ENCODE data around the gene RARRES1. TPM values are rescaled to one million over a fixed set of nuclear protein-coding genes. Genes with fewer than 3 reads are reported as not detected.
"Not testable (repeated sequence)": the region's sequence is repeated elsewhere in the genome, so short reads cannot be mapped to it uniquely, and the experiment has no call there.

RARRES1 gene
- total RNA-seq, 1 donor from 2014 or later, result 1.4 TPM

DNA sequence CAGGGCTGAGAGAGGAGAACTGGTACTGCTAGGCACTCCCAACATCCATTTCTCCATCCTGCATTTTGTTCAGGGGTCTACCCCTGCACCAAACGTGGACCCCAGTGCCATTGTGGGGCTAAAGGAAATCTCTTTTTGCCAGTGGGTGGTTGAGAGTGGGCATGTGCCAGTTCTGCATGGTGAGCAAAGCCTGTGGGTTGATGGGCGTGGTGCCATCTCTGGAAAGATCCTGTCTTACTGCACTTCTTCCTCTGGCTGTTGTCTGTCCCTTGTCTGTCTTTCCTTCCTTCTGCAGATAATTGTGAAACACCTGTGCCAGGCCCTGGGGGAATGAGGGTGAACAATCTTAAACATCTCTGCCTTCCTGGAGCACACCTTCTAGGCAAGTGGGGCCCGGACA, 1.4 kb upstream of the RARRES1 start:
- DNase-seq, result no peak

DNA sequence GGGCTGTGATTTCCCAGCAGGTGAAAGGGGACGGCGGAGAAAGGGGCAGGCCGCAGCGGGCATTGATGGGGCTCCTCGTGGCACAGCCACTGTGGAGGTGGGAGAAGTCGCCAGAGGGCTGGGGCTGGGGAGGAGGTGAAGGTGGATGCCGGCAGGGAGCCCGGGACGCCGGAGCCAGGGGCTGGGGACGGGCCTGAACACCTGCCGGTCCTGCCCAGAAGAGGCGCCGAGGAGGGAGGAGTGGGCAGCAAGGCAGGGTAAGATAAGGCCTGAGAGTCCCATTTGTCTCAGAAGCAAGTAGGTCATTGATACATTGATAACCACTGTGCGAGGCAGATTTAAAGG, 571 bp upstream of the RARRES1 start:
- DNase-seq, result no peak

DNA sequence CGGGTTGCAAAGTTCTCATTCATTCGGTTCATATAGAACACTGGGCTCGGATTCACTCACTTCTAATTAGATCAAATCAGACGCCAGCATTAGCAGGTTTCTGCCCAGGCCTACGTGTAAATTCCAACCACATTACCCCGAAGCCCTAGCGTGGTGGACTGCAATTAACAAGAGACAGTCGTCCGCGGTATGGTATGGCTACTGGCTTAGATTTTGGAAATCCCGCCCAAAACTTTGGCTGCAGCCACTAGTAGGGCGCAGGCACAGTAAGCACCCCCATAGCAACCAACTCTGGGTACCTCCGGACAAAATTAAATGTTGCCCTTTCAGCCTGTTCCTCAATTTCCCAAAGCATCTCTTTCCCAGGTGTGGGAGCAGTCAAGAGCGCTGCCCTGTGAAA, 771 bp downstream of the RARRES1 start:
- no peak for DNase-seq

DNA sequence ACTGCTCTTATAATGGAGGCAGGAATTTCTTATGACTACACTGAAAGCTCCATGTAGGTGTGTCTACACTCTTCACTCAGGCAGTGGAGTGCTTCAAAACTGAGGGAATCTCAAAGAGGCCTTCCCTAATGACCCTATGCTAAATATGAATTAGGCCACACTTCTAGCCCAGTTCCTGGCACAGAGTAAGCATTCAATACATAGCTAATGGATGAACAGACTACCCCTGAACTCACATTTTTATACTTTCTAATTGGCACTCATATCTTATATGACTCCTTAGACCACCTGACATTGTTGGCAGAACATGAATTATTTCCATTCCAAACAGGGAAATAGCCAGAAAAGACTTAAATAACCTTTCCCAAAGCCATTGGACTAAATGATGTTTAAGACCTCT, 3.4 kb downstream of the RARRES1 start:
- DNase-seq, result no peak

DNA sequence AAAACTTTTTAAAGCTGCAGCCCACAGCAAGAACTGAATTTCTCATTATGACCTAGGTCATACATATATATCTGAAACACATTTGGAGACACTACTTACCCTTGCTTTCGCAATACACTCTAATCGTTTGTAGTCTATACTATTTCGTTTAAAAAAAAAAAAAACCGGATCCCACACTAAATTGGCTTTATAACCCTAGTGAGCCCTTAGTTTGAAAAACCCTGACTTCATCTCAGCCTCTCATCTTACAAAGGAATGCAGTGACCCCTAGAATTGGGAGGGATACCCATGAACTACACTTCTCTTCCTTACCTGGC, 4.2 kb downstream of the RARRES1 start:
- DNase-seq, result no peak

DNA sequence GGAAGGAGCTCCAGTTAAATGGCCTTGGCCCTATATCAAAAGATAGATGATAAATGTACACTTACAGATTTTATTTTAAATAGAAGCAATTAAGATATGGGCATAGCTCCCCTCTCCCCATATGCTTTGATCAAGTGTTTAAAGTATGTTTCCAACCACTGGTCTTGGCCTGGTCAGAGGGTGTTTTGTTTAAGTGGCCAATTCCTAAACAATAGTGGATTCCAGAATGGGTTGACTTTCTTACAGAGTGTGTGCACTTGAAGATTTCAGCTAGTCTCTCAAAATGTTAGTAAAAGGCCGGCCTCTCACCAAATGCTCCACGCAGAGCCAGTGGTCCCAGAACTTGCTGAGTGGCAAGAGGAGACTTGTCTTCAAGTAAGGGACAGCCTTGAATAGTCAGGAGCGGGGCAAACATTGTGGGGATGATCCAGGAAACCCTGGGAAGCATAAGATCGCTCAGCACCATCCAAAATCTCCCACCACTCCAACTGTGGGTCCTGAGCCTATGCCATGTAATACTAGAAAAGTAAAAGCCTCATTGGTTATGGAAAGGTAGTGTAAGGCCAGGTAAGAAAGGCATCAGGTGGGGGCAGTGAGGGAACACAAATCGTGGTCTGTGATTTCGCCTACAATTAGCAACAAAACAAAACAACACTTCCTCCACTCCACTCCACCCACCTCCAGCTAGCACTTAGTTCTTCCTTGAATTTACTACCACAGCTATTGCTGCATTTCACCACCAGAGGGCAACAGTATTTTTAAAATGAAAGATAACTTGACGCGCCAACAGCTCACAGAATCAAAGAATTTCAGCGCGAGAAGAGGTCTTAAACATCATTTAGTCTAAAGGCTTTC, 4.8 kb downstream of the RARRES1 start:
- no peak for DNase-seq

DNA sequence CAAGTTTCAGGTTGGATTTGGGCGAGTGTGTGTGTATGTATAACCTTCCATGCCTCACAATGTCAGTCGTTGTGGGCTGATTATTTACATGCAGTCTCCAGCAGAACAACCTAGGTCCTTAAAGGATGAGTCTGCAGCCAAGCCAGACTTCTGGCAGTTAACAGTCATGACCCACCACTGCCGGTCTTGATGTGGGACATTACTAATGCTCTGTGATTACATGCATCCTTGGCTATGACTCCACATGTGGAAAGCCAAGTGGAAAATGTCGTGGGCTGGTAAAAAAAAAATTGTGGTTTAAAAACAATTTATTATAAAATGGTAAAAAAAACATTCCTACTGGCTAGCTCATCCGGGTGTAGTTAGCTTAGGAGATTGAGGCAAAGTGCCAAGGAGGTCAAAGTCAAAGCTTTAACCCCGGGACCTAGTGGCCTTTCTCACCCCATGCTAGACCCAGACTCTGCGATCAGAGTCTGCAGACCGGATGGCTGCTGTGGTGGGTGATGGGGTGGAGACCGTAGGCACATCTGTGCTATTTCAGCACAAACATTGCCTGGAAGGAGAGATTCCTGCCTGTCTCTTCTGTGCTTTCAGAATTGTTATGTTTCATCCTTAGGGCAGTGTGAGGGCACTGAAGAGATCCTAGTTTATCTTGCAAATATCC, 6.8 kb downstream of the RARRES1 start:
- DNase-seq, result no peak

DNA sequence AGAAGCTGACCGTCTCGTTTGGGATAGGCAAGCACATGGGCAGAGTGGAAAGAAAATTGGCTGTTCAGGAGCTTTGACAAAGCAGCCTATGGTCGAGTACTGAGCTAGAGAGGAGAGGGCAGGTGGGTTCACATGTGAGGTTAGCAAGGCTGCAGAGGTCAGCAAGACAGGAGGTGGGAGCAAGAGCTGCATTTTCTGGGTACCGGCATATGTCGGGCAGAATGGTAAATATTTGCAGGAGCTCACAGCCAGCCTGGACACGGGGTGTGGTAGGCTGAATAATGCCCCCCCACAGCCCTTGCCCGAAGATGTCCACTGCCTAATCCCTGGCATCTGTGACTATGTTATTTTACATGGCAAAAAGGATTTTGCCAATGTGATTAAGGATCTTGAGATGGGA, 8.3 kb downstream of the RARRES1 start:
- DNase-seq, result no peak

DNA sequence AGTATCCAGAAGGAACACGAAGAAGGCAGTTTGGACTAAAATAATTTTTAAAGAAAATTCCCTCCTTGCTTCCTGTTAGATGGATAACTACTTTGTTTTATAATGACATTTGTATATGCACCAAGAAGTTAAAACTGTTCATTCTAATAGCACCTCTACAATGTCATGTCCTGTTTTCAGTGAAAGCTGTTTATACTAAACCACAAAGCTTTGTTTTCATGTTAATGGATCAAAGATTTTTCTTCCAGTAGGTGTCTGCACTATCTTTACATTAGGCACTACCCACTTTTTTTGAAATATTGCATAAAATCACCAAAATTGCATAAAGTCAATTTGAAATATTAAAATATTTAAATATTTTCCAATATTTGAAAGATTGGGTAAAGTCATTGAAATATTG, 10.1 kb downstream of the RARRES1 start:
- DNase-seq, result no peak

DNA sequence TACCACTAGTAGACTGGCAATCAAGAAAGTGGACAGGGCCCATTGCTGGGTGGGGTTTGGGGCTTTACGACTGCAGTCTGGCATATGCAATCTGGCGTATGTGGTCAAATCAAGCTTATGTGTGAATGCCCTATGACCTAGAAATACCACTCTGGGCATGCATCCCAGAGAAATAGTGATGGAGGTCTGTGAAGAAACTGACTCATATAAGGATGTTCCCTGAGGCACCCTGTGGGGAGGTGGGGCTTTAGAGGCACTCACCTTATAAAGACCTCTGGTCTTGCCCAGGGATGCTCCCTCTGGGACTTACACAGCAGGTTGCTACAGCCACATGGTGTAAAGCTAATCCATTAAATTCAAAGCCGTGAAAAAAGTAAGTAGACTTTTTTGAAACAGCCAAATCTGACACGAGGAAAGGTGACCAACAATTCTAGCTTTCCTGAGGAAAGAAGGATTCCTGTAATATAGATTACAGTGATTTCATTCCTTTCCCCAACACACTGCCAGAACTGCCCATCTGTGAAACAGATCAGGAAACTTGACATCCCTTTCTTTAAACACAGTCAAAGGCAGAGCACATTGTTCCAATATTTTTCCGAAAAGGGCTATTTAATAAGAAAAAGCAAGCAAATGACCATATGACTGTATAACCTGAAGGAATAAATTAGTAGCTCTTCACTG, 13.6 kb downstream of the RARRES1 start:
- no peak for DNase-seq

DNA sequence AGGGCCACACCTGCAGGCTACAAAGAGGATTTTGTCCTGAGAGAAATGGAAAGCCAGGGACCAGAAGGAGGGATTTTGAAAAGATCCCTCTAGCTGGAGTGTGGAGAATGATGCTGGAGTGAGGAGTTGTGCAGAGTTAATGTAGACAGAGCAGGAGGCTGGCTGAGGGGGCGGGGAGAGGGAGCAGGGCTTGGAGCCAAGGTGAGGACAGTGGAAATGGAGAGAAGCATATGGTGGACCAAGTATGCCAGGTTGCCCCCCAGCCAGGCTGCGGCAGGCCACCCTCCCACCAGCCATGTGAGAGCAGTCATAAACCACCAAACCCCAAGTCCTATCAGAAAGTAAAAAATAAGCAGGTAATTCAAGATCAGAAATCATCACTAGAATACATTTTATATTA, 14.7 kb downstream of the RARRES1 start:
- no peak for DNase-seq

DNA sequence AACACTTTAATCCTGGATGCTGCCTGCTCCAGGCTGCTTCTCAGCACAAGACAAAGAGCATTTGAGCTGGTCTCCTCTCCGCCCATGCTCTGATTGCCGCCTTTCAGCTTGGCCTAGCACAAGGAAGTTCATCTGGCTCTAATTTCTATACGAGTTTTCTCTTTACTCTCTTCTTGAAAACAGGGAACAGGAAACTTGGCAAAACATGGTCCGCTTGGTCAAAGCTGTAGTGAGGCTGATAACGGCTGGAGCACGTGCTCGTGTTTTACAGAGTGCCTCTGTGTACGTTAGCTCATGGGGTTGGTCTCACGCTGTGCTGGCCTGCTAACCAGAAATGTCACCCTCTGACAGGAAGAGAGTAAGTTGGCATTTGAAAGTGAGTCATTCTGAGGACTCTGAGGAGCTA, 19.2 kb downstream of the RARRES1 start:
- DNase-seq, result no peak

DNA sequence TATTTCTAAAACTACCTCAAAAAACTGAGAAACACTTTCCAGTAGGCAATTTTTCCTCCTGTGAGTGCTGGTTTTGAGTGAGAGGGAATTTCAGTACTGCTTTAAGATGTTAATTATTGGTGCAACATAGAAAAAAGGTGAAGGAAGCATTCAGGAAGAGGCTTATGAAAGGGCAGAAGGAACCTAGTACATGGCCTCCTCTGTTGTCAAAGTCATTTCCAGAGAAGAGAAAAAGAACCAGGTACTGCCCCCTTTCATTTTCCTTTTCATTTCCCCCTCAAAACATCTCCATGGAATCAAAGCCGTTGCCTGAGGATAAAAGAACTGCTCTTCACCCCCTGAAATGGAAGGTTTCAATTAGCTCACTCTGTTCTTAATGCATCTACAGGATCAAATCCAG, 19.8 kb downstream of the RARRES1 start:
- no peak for DNase-seq

DNA sequence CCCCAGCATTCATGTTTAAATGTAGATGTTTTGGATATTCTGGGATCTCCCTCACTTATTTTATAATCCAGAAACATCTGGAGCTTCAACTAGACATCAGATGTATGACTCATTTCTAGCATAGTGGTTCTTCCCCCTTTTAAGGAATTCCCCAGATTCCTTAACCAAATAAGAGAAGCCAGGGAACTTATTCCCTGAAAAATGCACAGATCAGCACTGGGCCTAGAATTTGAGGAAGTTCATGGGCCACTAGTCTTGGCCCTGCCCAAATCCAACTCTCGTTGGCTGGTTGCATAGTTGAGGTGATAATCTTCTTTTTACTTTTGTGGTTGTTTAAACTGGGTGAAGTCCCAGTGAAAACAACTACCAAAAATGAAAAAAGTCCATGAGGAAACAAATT, 20.4 kb downstream of the RARRES1 start:
- DNase-seq, result no peak

DNA sequence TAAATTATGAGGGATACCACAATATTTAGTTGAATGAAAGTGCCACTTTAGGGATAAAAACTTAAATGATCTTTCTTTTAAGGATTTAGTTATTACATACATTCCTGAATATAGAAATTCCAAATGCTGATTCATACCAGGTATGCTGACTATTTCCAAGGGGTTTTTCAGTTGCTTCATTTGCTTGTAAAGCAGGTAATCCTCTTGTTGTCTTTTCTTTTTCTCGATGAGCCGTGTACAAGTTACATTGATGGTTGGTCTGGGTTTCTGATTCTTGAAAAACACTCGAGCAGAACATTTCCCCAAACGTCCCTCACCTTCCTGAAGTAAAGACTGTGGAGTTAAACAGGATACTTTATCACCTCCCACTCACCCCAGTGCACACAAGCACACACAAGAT, 21.7 kb downstream of the RARRES1 start:
- DNase-seq, result no peak

DNA sequence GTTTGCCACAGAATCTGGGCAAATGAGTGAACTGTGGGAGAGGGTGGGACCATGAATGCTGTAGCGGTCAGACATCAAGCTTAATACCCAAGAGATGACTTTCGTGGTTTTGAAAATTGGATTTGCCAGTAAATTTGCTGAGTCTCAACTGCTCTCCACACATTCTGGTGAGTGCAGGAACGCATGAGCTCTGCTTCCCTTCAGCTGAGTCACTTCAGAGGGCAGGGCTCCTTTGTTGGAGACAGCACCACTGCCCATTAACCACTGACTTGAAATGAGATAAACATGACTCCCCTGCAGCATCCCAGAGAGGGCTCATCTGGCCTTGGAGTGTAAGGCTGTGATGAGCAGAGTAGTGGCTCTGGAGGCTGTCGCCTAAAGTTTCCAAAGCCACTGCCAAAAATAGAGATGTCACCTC, 22.6 kb downstream of the RARRES1 start:
- no peak for DNase-seq

DNA sequence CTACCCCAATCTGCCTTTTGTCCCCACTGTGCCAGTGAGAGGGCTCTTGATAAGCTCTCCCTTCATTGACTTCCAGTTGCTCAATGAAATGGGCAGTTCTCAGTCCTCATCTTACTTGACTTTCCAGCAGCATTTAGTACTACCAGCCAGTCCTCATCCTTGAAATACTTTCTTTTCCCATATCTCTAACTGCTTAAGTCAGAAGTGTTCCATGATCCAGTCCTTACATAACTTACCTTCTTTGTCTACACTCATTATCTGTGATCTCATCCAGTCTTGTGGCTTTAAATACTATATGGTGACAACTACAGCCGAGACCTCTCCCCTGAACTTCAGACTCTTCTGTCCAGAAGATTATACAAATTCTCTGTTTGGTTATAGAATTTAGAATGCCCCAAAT, 28.7 kb downstream of the RARRES1 start:
- no peak for DNase-seq

DNA sequence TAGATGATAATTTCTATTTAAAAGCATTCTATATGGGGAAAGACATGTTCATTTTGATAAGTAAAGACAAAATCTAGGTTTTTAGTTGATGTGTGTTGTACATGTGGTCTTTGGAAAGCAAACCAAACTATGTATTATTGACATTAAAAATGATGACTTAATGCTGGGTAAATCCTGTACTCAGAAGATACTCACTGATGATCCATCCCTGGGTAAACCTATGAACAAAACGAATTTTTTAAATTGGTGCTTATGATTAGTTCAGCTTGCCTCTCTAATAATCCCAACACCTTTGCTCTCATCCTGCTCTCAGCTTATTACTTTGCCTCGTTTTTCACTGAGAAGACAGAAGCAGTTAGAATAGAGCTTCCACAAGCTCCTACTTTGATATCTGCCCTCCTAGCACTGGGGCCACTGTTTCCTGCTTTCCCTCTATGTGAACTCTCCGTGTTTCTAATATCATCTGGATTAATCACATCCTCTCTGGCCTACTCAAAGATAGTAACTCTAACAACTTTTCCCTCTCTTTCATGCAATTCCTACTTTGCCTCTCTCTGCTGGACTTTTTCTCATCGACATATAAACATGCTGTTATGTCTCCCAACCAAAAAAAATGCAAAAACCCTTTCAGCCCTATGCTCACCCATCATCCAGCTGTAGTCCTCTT, 29.3 kb downstream of the RARRES1 start:
- DNase-seq, result no peak

DNA sequence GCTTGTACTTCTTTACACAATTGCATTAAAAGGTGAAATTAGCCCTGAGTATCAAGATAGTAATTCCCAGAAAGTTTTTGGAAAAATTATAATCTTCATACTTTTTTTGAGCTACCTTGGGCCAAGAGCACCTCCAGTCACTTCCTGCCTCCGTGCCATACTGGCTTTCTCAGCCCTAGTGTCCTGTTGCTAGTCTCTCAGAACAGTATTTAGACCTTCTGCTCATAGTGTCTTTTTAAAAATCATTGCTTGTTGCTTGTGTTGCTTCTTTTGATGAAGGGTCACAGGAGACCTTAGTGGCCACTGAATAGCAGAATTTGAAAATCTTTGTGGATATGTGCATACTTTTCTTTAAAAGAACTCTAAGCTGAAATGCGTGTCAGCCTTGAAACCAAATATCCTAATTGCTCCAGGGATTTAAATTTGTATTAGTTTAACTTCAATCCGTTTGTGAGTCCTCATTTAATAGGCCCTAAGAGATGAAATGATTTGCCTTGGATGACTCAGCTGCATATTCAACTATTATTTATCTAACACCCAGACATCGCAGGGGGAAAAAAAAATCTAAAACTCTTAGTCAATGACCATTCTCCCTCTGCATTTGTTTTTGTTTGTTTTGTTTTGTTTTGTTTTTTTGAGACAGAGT, 30.7 kb downstream of the RARRES1 start:
- DNase-seq, result no peak

DNA sequence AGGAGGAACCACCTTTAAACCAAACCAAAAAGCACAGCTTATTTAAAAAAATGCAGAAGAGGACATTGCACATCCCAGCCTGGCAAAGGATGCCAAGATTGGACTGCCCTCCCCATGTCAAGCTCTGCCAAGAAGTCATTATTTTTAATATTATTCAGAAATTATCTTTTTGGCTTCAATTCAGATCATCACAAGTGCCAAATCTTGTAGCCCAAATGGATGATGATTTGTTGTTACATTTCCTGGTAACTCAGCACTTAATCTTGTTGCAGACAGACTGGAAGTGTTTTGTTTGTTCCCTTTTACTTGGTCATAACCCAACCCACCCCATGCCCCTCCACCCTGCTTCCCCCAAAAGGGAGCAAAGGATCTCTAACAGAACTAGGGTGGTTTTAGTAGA, 31.7 kb downstream of the RARRES1 start:
- no peak for DNase-seq

DNA sequence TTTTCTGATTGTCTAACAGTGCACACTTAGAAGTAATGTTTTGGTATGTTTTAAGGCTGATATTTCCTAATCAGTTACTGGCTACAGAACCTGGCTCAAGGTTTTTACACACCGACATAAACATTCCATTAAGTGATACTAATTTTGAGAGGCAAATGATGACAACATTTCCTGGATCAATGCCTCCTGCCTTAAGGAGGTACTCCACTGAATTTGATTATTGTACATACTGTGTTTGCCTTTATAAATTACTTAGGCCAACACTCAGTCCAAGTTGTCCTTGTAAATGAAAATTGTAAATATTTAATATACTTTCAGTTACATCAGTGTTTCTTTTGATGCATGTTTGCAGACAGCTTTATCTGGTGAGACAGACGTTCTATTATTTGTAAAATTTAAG, 35.6 kb downstream of the RARRES1 start:
- no peak for DNase-seq

DNA sequence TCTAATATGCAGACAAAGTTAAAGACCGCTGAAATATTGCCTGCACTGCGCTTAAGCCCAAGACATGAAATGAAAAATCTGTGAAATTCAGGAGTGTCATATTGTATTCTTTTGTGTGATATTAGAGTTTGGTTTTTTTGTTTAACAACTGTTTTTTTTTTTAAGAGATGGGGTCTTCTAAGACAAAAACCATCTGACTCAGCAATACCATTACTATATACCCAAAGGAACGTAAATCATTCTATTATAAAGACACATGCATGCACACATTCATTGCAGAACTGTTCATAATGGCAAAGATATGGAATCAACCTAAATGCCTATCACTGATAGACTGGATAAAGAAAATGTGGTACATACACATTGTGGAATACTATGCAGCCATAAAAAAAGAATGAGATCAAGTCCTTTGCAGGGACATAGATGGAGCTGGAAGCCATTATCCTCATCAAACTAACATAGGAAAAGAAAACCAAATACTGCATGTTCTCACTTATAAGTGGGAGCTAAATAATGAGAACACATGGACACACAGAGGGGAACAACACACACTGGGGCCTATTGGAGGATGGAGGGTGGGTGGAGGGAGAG, 38.3 kb downstream of the RARRES1 start:
- not testable (repeated sequence) for DNase-seq

All from occipital lobe (tissue), 2 donors.